Measurements from ENCODE around the gene TMEM41A.
A peak's percentile ranks its signal among the peaks of the same experiment; 100 is the strongest.

The TMEM41A gene

GRCh38 chr3:185498503-185499396 is at the start of gene TMEM41A:
TMEM41A (minus strand) TSS chr3:185499035; CDS start chr3:185498961, 74 bp downstream.
- DNase-seq (ENCODE audit: low read depth): peak; percentile 83

- DNase-seq (ENCODE audit: low read depth): no peak
These were observed 41.9 kb upstream of the TMEM41A start for GRCh38 chr3:185540695-185541094.

GRCh38 chr3:185539934-185540333 is 41.1 kb upstream of the TMEM41A start:
- DNase-seq (ENCODE audit: low read depth): no peak

- DNase-seq (ENCODE audit: low read depth): no peak
These were observed 38.6 kb upstream of the TMEM41A start for GRCh38 chr3:185537369-185537970.

GRCh38 chr3:185534511-185534910 is 35.7 kb upstream of the TMEM41A start:
- DNase-seq (ENCODE audit: low read depth): no peak

GRCh38 chr3:185532901-185533300 is 34.1 kb upstream of the TMEM41A start:
- DNase-seq (ENCODE audit: low read depth): no peak

- DNase-seq (ENCODE audit: low read depth): no peak
These were observed 32.0 kb upstream of the TMEM41A start for GRCh38 chr3:185530856-185531255.

GRCh38 chr3:185528532-185528931 is 29.7 kb upstream of the TMEM41A start:
- DNase-seq (ENCODE audit: low read depth): no peak

GRCh38 chr3:185527364-185527763 is 28.5 kb upstream of the TMEM41A start:
- DNase-seq (ENCODE audit: low read depth): no peak

GRCh38 chr3:185526349-185526951 is 27.6 kb upstream of the TMEM41A start:
- no peak for DNase-seq (ENCODE audit: low read depth)

- no peak for DNase-seq (ENCODE audit: low read depth)
These were observed 22.7 kb upstream of the TMEM41A start for GRCh38 chr3:185521349-185522138.

GRCh38 chr3:185519021-185519420 is 20.2 kb upstream of the TMEM41A start:
- no peak for DNase-seq (ENCODE audit: low read depth)

GRCh38 chr3:185517387-185518130 is 18.7 kb upstream of the TMEM41A start:
- DNase-seq (ENCODE audit: low read depth): no peak

GRCh38 chr3:185511711-185512110 is 12.9 kb upstream of the TMEM41A start:
- no peak for DNase-seq (ENCODE audit: low read depth)

- no peak for DNase-seq (ENCODE audit: low read depth)
These were observed 9.6 kb upstream of the TMEM41A start for GRCh38 chr3:185508335-185508991.

- no peak for DNase-seq (ENCODE audit: low read depth)
These were observed 9.0 kb upstream of the TMEM41A start for GRCh38 chr3:185507883-185508282.

GRCh38 chr3:185504636-185505035 is 5.8 kb upstream of the TMEM41A start:
- DNase-seq (ENCODE audit: low read depth): no peak

GRCh38 chr3:185503521-185503920 is 4.7 kb upstream of the TMEM41A start:
- DNase-seq (ENCODE audit: low read depth): no peak

GRCh38 chr3:185502987-185503386 is 4.2 kb upstream of the TMEM41A start:
- no peak for DNase-seq (ENCODE audit: low read depth)

- no peak for DNase-seq (ENCODE audit: low read depth)
These were observed 8.6 kb downstream of the TMEM41A start for GRCh38 chr3:185490241-185490640.

- DNase-seq (ENCODE audit: low read depth): no peak
These were observed 9.4 kb downstream of the TMEM41A start for GRCh38 chr3:185489462-185489861.

All from stimulated activated CD8-positive, alpha-beta memory T cell treated with anti-CD3 and anti-CD28 coated beads, Interleukin-7, amount 100 ng/mL, for 24 hours (primary cell).